Liver (tissue), 9 donors: ENCODE measurements around the gene SPI1. TPM values are rescaled to one million over a fixed set of nuclear protein-coding genes. Genes with fewer than 3 reads are reported as not detected.

Experiments
- DNase-seq: peaks from one replicate; pipeline ENCODE4 v3.0.0-alpha.2; 2017; ENCODE audit warnings: low spot score
- H3K27ac ChIP-seq, 2 donors: one replicate each; pipeline ENCODE4 v1.7.0; 2013; ENCODE audit warnings: inconsistent platforms in 2 of 2, low read length in 2 of 2, control low read depth in 1 of 2, low read depth in 1 of 2, mild to moderate bottlenecking in 1 of 2
- H3K27me3 ChIP-seq, 4 donors: one replicate each; pipeline versions ENCODE4 v1.6.1 to v1.7.0; 2013; ENCODE audit warnings: low read length in 3 of 4, inconsistent platforms in 1 of 4, mild to moderate bottlenecking in 1 of 4, moderate library complexity in 1 of 4; ENCODE audit not compliant: control insufficient read depth in 4 of 4, insufficient read depth in 4 of 4
- H3K36me3 ChIP-seq, 4 donors: one replicate each; pipeline versions ENCODE4 v1.6.1 to v1.7.0; 2013; ENCODE audit warnings: low read length in 3 of 4, mild to moderate bottlenecking in 3 of 4, low read depth in 1 of 4, moderate library complexity in 1 of 4; ENCODE audit not compliant: control insufficient read depth in 4 of 4, insufficient read depth in 3 of 4
- H3K4me1 ChIP-seq, 4 donors: one replicate each; pipeline versions ENCODE4 v1.6.1 to v1.7.0; 2013; ENCODE audit warnings: low read length in 3 of 4, mild to moderate bottlenecking in 3 of 4, moderate library complexity in 1 of 4; ENCODE audit not compliant: control insufficient read depth in 4 of 4, insufficient read depth in 4 of 4
- H3K4me3 ChIP-seq, 3 donors: one replicate each; pipeline versions ENCODE4 v1.6.1 to v1.7.0; 2013; ENCODE audit warnings: low read length in 3 of 3, control low read depth in 1 of 3, low read depth in 1 of 3, mild to moderate bottlenecking in 1 of 3
- H3K9ac ChIP-seq, 2 donors: one replicate each; pipeline ENCODE4 v1.7.0; 2013; ENCODE audit warnings: low read length in 2 of 2, mild to moderate bottlenecking in 2 of 2, moderate library complexity in 2 of 2, control low read depth in 1 of 2, low read depth in 1 of 2
- H3K9me3 ChIP-seq, 4 donors: one replicate each; pipeline versions ENCODE4 v1.6.1 to v1.7.0; 2013; ENCODE audit warnings: low read length in 3 of 4; ENCODE audit not compliant: control insufficient read depth in 4 of 4
- EGR1 ChIP-seq, 2 donors: IDR thresholded peaks; 2 replicates each; pipeline ENCODE4 v1.6.1; 2016 to 2018; ENCODE audit warnings: antibody characterized with exemption in 2 of 2, low read depth in 2 of 2
- FOXA1 ChIP-seq: IDR thresholded peaks from 2 replicates; pipeline ENCODE4 v1.6.1; 2016; ENCODE audit warnings: antibody characterized with exemption
- FOXA2 ChIP-seq: IDR thresholded peaks from 2 replicates; pipeline ENCODE4 v1.6.1; 2016; ENCODE audit warnings: antibody characterized with exemption
- HNF4A ChIP-seq, 2 donors: conservative IDR thresholded peaks; 2 replicates each; pipeline ENCODE4 v1.6.1; 2016; ENCODE audit warnings: antibody characterized with exemption in 2 of 2, mild to moderate bottlenecking in 2 of 2
- JUND ChIP-seq, 2 donors: IDR thresholded peaks; 2 replicates each; pipeline ENCODE4 v1.6.1; 2016; ENCODE audit warnings: antibody characterized with exemption in 2 of 2
- RAD21 ChIP-seq, 2 donors: IDR thresholded peaks; 2 replicates each; pipeline ENCODE4 v1.6.1; 2016; ENCODE audit warnings: antibody characterized with exemption in 2 of 2, mild to moderate bottlenecking in 2 of 2
- RXRA ChIP-seq, 2 donors: IDR thresholded peaks; 2 replicates each; pipeline ENCODE4 v1.6.1; 2017 to 2018; ENCODE audit warnings: antibody characterized with exemption in 2 of 2, mild to moderate bottlenecking in 1 of 2
- TAF1 ChIP-seq: conservative IDR thresholded peaks from 2 replicates; pipeline ENCODE4 v1.6.1; 2016; ENCODE audit warnings: antibody characterized with exemption, mild to moderate bottlenecking
- WGBS: extraction: QIAGEN DNeasy Blood & Tissue Kit; methylation state at CpG from one replicate; pipeline ENCODE4 v1.1.7; 2013; 5-methylcytosine and 5-hydroxymethylcytosine counted together
- polyA plus RNA-seq, 2 donors: library from polyadenylated mRNA; stranded (reverse) in 1 of 2; unstranded in 1 of 2; fragments of 200-250 nt in 1 of 2; fragments of >200 nt in 1 of 2; fragmentation: Nextera tagmentation in 1 of 2; extraction: Ambion mirVana in 1 of 2; gene quantifications; one replicate each; pipeline versions ENCODE4 v1.2.1 to v1.2.3, GENCODE V29; 2013 to 2015
- total RNA-seq, 2 donors: library from RNA; depleted of rRNA; stranded (reverse); fragments of >200 nt; gene quantifications; one replicate each; pipeline ENCODE4 v1.2.3, GENCODE V29; 2014
- TF ChIP-seq, protein P1 (sequence below): fragments of 150-350 bp; IDR thresholded peaks from 2 replicates; pipeline ENCODE4 v1.5.1; 2017; ENCODE audit warnings: improper control_type of control experiment, low read depth, low read length; ENCODE audit not compliant: missing input control
- TF ChIP-seq, protein P2 (sequence below): IDR thresholded peaks from 2 replicates; pipeline ENCODE4 v1.6.1; 2016; ENCODE audit warnings: antibody characterized with exemption
- TF ChIP-seq, protein P3 (sequence below): IDR thresholded peaks from 2 replicates; pipeline ENCODE4 v1.6.1; 2016; ENCODE audit warnings: antibody characterized with exemption
- TF ChIP-seq, protein P4 (sequence below): IDR thresholded peaks from 2 replicates; pipeline ENCODE4 v1.6.1; 2016; ENCODE audit warnings: antibody characterized with exemption, mild to moderate bottlenecking
- donor health status: healthy.
- donor health status: healthy.
- donor health status: healthy.
- donor health status: healthy.
- donor health status: healthy.

The SPI1 gene
- total and polyA plus RNA-seq, 4 donors = 2.3 to 14.4 (median 13.3) TPM

DNA sequence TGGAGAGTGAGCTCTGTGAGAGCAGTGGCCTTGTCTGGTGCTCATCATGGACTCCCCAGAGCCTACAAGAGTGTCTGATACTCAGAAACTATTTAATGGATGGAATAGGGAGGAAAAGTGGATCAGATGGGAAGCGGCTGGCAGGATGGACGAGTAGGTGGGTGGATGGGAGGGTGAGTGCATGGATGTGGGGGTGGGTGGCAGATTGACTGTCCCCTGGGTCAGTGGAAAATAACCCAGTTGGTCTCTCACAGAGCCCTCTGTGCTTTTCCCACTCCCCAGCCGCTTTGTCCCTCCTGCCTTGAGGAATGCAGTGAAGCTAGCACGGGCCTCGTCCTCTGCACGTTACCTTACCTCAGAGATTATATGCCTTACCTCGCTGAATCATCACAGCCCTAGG lies 5.9 kb downstream of the SPI1 start:
- no peaks in the 10 kb centered on the region for H3K36me3 ChIP-seq
- H3K9me3 ChIP-seq = no peaks in the 10 kb centered on the region
- TF ChIP-seq, protein P1, sequence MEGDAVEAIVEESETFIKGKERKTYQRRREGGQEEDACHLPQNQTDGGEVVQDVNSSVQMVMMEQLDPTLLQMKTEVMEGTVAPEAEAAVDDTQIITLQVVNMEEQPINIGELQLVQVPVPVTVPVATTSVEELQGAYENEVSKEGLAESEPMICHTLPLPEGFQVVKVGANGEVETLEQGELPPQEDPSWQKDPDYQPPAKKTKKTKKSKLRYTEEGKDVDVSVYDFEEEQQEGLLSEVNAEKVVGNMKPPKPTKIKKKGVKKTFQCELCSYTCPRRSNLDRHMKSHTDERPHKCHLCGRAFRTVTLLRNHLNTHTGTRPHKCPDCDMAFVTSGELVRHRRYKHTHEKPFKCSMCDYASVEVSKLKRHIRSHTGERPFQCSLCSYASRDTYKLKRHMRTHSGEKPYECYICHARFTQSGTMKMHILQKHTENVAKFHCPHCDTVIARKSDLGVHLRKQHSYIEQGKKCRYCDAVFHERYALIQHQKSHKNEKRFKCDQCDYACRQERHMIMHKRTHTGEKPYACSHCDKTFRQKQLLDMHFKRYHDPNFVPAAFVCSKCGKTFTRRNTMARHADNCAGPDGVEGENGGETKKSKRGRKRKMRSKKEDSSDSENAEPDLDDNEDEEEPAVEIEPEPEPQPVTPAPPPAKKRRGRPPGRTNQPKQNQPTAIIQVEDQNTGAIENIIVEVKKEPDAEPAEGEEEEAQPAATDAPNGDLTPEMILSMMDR = no peak
- no peak for TF ChIP-seq FOXA1
- no peak overlapping the region for H3K27ac ChIP-seq
- peaks cover 0 to 2% (median 0%) of the 10 kb centered on the region in 4 donors for H3K4me1 ChIP-seq
- 78% methylated on average over 7 of the region's 7 CpGs for WGBS
- DNase-seq = no peak
- no peaks in the 10 kb centered on the region for H3K27me3 ChIP-seq
- H3K4me3 ChIP-seq = no peak overlapping the region
- H3K9ac ChIP-seq = no peak overlapping the region

DNA sequence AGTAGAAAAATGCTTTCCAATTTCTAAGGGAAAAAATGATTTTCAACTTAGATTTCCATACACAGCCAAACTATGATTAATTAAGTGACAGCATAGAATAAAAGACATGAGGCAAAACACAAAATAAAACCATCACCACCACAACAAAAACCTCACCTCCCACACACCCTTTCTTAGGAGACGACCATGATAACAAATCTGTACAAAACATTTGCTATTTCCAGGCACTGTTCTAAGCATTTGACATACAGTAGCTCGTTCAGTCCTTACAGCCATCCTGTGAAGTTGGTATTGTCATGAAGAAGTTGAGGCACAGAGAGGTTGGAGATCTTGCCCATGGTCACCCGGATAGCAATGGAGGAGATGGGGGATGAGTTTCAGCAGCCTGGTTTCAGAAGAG lies 8.7 kb downstream of the SPI1 start:
- no peak overlapping the region for H3K4me3 ChIP-seq
- no peaks in the 10 kb centered on the region for H3K36me3 ChIP-seq
- H3K9me3 ChIP-seq = no peaks in the 10 kb centered on the region
- TF ChIP-seq, protein P2, sequence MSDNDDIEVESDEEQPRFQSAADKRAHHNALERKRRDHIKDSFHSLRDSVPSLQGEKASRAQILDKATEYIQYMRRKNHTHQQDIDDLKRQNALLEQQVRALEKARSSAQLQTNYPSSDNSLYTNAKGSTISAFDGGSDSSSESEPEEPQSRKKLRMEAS = no peak
- TF ChIP-seq TAF1 (no peak), JUND (IDR thresholded peaks at IDR 0.05) (no peak), FOXA2 (no peak), EGR1 (IDR thresholded peaks at IDR 0.05; ENCODE audit: low read depth in 2 of 2) (no peak), HNF4A (conservative IDR thresholded peaks at IDR 0.05) (no peak), RAD21 (IDR thresholded peaks at IDR 0.05) (no peak), RXRA (IDR thresholded peaks at IDR 0.05) (no peak), FOXA1 (no peak)
- TF ChIP-seq, protein P3, sequence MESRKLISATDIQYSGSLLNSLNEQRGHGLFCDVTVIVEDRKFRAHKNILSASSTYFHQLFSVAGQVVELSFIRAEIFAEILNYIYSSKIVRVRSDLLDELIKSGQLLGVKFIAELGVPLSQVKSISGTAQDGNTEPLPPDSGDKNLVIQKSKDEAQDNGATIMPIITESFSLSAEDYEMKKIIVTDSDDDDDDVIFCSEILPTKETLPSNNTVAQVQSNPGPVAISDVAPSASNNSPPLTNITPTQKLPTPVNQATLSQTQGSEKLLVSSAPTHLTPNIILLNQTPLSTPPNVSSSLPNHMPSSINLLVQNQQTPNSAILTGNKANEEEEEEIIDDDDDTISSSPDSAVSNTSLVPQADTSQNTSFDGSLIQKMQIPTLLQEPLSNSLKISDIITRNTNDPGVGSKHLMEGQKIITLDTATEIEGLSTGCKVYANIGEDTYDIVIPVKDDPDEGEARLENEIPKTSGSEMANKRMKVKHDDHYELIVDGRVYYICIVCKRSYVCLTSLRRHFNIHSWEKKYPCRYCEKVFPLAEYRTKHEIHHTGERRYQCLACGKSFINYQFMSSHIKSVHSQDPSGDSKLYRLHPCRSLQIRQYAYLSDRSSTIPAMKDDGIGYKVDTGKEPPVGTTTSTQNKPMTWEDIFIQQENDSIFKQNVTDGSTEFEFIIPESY = no peak
- TF ChIP-seq, protein P4, sequence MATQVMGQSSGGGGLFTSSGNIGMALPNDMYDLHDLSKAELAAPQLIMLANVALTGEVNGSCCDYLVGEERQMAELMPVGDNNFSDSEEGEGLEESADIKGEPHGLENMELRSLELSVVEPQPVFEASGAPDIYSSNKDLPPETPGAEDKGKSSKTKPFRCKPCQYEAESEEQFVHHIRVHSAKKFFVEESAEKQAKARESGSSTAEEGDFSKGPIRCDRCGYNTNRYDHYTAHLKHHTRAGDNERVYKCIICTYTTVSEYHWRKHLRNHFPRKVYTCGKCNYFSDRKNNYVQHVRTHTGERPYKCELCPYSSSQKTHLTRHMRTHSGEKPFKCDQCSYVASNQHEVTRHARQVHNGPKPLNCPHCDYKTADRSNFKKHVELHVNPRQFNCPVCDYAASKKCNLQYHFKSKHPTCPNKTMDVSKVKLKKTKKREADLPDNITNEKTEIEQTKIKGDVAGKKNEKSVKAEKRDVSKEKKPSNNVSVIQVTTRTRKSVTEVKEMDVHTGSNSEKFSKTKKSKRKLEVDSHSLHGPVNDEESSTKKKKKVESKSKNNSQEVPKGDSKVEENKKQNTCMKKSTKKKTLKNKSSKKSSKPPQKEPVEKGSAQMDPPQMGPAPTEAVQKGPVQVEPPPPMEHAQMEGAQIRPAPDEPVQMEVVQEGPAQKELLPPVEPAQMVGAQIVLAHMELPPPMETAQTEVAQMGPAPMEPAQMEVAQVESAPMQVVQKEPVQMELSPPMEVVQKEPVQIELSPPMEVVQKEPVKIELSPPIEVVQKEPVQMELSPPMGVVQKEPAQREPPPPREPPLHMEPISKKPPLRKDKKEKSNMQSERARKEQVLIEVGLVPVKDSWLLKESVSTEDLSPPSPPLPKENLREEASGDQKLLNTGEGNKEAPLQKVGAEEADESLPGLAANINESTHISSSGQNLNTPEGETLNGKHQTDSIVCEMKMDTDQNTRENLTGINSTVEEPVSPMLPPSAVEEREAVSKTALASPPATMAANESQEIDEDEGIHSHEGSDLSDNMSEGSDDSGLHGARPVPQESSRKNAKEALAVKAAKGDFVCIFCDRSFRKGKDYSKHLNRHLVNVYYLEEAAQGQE = no peak
- WGBS = 57% methylated on average over 3 of the region's 3 CpGs
- DNase-seq = no peak
- peaks cover 0 to 2% (median 0%) of the 10 kb centered on the region in 4 donors for H3K4me1 ChIP-seq
- no peak overlapping the region for H3K27ac ChIP-seq
- H3K9ac ChIP-seq = no peak overlapping the region
- H3K27me3 ChIP-seq = no peaks in the 10 kb centered on the region
